Parathyroid adenoma (tissue), 2 donors: ENCODE results near the gene ZBTB18.

Source experiments
- H2AFZ ChIP-seq: fragments of 300-600 bp; sonication (generic); one replicate; pipeline ENCODE4 v1.7.0; 2017; ENCODE audit warnings: antibody characterized with exemption, mild to moderate bottlenecking
- H3K27ac ChIP-seq: fragments of 300-600 bp; sonication (generic); one replicate; pipeline ENCODE4 v1.7.0; 2017
- H3K27me3 ChIP-seq: fragments of 300-600 bp; sonication (generic); one replicate; pipeline ENCODE4 v1.7.0; 2017; ENCODE audit warnings: low read length; ENCODE audit not compliant: control insufficient read depth, insufficient read depth
- H3K36me3 ChIP-seq: fragments of 300-600 bp; sonication (generic); one replicate; pipeline ENCODE4 v1.7.0; 2017; ENCODE audit warnings: low read length; ENCODE audit not compliant: control insufficient read depth, insufficient read depth
- H3K4me1 ChIP-seq: fragments of 300-600 bp; sonication (generic); one replicate; pipeline ENCODE4 v1.7.0; 2017; ENCODE audit warnings: control low read depth
- H3K4me2 ChIP-seq: fragments of 300-600 bp; sonication (generic); one replicate; pipeline ENCODE4 v1.7.0; 2017; ENCODE audit warnings: low read length
- H3K4me3 ChIP-seq: fragments of 300-600 bp; sonication (generic); one replicate; pipeline ENCODE4 v1.7.0; 2017; ENCODE audit warnings: low read depth, low read length
- H3K79me2 ChIP-seq: fragments of 300-600 bp; sonication (generic); one replicate; pipeline ENCODE4 v1.7.0; 2017; ENCODE audit warnings: control low read depth
- H3K9ac ChIP-seq: fragments of 300-600 bp; sonication (generic); one replicate; pipeline ENCODE4 v1.7.0; 2017; ENCODE audit warnings: mild to moderate bottlenecking
- H3K9me3 ChIP-seq: fragments of 300-600 bp; sonication (generic); one replicate; pipeline ENCODE4 v1.7.0; 2017; ENCODE audit warnings: low read length; ENCODE audit not compliant: control insufficient read depth
- TF ChIP-seq, protein P1 (sequence below): fragments of 300-600 bp; sonication (generic); IDR thresholded peaks from one replicate; pipeline ENCODE4 v1.7.0; 2017; ENCODE audit warnings: antibody characterized with exemption, mild to moderate bottlenecking
- donor health status: primary hyperparathyroidism.

ZBTB18 gene

DNA sequence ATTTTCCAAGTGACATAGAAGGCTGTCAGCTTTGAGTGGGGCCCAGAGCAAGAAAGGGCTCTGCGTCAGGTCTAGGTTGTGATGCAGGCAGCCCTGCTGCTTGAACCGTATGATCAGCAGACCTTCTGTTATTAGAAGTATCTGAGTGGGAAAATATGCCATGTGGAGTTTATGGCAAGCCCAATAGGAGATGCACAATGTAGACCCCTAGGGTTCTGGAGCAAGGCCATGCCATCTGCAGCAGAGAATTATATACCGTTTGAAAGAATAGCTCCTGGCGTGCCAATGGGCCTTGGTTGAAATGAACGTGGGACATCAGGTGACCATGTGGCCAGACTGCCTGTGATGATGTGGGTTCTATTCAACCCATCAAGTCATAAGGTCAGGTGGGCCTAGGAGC, 44.1 kb upstream of the ZBTB18 start:
- Histone ChIP-seq H3K36me3 (no peaks in the 10 kb centered on the region), H3K4me1 (no peaks in the 10 kb centered on the region), H3K9ac (no peak overlapping the region), H3K4me2 (no peak overlapping the region), H3K79me2 (no peaks in the 10 kb centered on the region), H2AFZ (no peak overlapping the region), H3K4me3 (no peak overlapping the region), H3K27ac (no peak overlapping the region), H3K27me3 (no peaks in the 10 kb centered on the region), H3K9me3 (no peaks in the 10 kb centered on the region)
- TF ChIP-seq, protein P1, sequence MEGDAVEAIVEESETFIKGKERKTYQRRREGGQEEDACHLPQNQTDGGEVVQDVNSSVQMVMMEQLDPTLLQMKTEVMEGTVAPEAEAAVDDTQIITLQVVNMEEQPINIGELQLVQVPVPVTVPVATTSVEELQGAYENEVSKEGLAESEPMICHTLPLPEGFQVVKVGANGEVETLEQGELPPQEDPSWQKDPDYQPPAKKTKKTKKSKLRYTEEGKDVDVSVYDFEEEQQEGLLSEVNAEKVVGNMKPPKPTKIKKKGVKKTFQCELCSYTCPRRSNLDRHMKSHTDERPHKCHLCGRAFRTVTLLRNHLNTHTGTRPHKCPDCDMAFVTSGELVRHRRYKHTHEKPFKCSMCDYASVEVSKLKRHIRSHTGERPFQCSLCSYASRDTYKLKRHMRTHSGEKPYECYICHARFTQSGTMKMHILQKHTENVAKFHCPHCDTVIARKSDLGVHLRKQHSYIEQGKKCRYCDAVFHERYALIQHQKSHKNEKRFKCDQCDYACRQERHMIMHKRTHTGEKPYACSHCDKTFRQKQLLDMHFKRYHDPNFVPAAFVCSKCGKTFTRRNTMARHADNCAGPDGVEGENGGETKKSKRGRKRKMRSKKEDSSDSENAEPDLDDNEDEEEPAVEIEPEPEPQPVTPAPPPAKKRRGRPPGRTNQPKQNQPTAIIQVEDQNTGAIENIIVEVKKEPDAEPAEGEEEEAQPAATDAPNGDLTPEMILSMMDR: no peak

DNA sequence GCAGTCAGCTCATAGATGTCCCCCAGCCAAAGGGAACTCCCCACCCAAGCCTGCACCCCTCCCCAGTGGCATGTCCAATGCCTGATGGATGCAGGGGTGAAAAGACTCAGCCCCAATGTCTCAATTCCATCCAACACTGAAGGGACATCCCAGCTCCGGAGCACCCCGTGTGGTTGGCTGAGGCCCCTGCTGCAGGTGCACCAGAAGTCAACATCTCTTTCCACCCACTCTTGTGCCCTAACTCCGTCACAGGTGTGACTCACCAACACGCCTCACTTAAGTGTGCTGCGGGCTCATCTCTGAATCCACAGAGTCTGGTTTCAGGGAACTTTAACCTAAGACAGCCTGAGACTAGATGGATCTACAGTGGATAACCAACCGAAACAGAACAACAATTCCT, 40.9 kb upstream of the ZBTB18 start:
- Histone ChIP-seq H3K4me1 (no peaks in the 10 kb centered on the region), H3K27ac (no peak overlapping the region), H2AFZ (no peak overlapping the region), H3K4me2 (no peak overlapping the region), H3K9me3 (no peaks in the 10 kb centered on the region), H3K79me2 (no peaks in the 10 kb centered on the region), H3K27me3 (no peaks in the 10 kb centered on the region), H3K9ac (no peak overlapping the region), H3K36me3 (no peaks in the 10 kb centered on the region), H3K4me3 (no peak overlapping the region)
- TF ChIP-seq, protein P1: no peak

DNA sequence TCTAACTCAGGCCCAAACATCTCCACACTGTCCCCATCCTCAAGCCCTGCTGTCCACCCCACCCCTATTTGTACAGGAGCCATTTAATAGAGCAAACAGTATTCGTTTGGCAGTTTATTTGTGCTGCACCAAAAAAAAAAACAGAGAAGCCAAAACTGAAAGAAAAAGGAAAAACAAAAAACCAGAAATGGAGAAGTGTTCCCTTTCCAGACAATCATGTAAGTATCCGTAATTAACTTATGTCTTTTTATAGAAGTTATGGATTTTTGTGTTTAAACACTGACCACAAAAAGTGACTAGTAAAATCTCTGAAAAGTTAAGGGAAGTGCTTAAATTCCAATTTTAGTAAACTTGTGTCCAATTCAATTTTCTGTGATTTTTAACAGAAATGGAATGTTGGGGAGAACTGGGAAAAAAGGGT, 40.4 kb upstream of the ZBTB18 start:
- TF ChIP-seq, protein P1: no peak
- no peaks in the 10 kb centered on the region for H3K36me3 ChIP-seq
- no peak overlapping the region for H3K4me2 ChIP-seq
- no peak overlapping the region for H2AFZ ChIP-seq
- no peaks in the 10 kb centered on the region for H3K9me3 ChIP-seq
- no peak overlapping the region for H3K9ac ChIP-seq
- no peak overlapping the region for H3K27ac ChIP-seq
- H3K4me1 ChIP-seq: no peaks in the 10 kb centered on the region
- no peak overlapping the region for H3K4me3 ChIP-seq
- H3K27me3 ChIP-seq: no peaks in the 10 kb centered on the region
- no peaks in the 10 kb centered on the region for H3K79me2 ChIP-seq

DNA sequence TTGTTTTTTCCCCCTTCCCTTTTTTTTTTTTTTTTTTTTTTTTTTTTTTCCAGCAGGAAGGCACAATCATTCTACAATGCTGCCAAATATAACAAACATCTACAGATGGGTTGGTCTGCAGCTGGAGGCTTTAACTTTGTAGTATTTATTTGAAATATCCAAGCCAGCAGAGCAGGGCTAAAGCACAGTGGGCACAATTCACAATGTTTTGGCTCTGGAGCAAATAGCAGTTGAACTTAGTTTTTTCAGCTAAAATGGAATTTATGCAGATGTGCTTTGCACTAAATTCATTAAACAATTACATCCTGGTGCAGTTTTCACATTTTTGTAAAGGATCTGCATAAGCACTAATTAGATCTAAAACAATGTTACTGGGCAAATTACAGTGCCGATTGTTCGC, 39.8 kb upstream of the ZBTB18 start:
- H3K4me1 ChIP-seq: no peaks in the 10 kb centered on the region
- H3K79me2 ChIP-seq: no peaks in the 10 kb centered on the region
- TF ChIP-seq, protein P1: no peak
- H3K4me2 ChIP-seq: no peak overlapping the region
- no peak overlapping the region for H3K4me3 ChIP-seq
- no peak overlapping the region for H2AFZ ChIP-seq
- no peaks in the 10 kb centered on the region for H3K9me3 ChIP-seq
- H3K9ac ChIP-seq: no peak overlapping the region
- H3K27me3 ChIP-seq: no peaks in the 10 kb centered on the region
- no peaks in the 10 kb centered on the region for H3K36me3 ChIP-seq
- no peak overlapping the region for H3K27ac ChIP-seq

DNA sequence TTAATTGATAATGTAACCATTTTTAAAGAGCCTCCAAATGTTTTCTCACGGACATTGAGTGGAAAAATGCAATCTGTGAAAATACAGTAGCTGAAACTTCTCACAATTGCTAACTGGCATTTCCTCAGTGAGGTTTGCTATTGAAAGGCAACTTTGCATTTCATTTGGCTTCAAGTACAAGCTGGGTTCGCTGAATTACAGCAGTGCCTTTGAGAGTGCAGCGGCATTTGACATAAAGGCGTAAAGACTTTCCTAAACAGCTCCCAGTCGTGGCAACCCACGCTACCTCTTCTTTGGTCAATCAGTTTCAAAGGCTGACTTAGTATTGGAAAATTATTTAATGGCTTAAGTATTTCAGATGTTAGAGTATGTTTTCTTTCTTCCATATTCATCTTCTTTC, 39.3 kb upstream of the ZBTB18 start:
- Histone ChIP-seq H3K36me3 (no peaks in the 10 kb centered on the region), H3K79me2 (no peaks in the 10 kb centered on the region), H3K4me3 (no peak overlapping the region), H3K4me2 (no peak overlapping the region), H3K4me1 (no peaks in the 10 kb centered on the region), H3K9ac (no peak overlapping the region), H3K27me3 (no peaks in the 10 kb centered on the region), H3K9me3 (no peaks in the 10 kb centered on the region), H3K27ac (no peak overlapping the region), H2AFZ (no peak overlapping the region)
- TF ChIP-seq, protein P1: no peak
